Bronchial epithelial cell (primary cell): ENCODE data around the gene PLA2G12A. TPM values are rescaled to one million over a fixed set of nuclear protein-coding genes. Genes with fewer than 3 reads are reported as not detected.
A peak's percentile ranks its signal among the peaks of the same experiment; 100 is the strongest.

Experiments
- DNase-seq: peaks from one replicate; pipeline ENCODE4 v3.0.0-alpha.2; 2010; ENCODE audit warnings: low read depth
- FAIRE-seq: peaks from 2 replicates; lab custom pipeline; 2011; peaks lifted over from hg19 to GRCh38; lab: Jason Lieb, UNC
- H3K27me3 ChIP-seq: 2 replicates; pipeline ENCODE4 v1.5.1; 2011; ENCODE audit warnings: low read length; ENCODE audit not compliant: control insufficient read depth, insufficient read depth
- H3K36me3 ChIP-seq: 2 replicates; pipeline ENCODE4 v1.5.1; 2011; ENCODE audit warnings: low read length; ENCODE audit not compliant: control insufficient read depth, insufficient read depth
- H3K4me3 ChIP-seq: 2 replicates; pipeline ENCODE4 v1.5.1; 2011; ENCODE audit warnings: mild to moderate bottlenecking, low read depth, low read length, control low read depth
- total RNA-seq: library from RNA; depleted of rRNA; stranded (reverse); fragments of >200 nt; gene quantifications from 2 replicates; pipeline ENCODE4 v1.2.1, GENCODE V29; 2014
- TF ChIP-seq, protein P1 (sequence below): IDR thresholded peaks from 2 replicates; pipeline ENCODE4 v1.5.1; 2011; ENCODE audit warnings: mild to moderate bottlenecking, moderate library complexity, low read length, control low read depth, inconsistent platforms; ENCODE audit not compliant: insufficient read depth, severe bottlenecking

PLA2G12A gene
- total RNA-seq, 1 donor from 2014 or later = 54.0 TPM

GRCh38 chr4:109723110-109723509 lies 6.8 kb downstream of the PLA2G12A start:
- no peak overlapping the region for H3K4me3 ChIP-seq
- no peaks in the 10 kb centered on the region for H3K27me3 ChIP-seq
- no peak for DNase-seq
- FAIRE-seq = no peak
- TF ChIP-seq, protein P1, sequence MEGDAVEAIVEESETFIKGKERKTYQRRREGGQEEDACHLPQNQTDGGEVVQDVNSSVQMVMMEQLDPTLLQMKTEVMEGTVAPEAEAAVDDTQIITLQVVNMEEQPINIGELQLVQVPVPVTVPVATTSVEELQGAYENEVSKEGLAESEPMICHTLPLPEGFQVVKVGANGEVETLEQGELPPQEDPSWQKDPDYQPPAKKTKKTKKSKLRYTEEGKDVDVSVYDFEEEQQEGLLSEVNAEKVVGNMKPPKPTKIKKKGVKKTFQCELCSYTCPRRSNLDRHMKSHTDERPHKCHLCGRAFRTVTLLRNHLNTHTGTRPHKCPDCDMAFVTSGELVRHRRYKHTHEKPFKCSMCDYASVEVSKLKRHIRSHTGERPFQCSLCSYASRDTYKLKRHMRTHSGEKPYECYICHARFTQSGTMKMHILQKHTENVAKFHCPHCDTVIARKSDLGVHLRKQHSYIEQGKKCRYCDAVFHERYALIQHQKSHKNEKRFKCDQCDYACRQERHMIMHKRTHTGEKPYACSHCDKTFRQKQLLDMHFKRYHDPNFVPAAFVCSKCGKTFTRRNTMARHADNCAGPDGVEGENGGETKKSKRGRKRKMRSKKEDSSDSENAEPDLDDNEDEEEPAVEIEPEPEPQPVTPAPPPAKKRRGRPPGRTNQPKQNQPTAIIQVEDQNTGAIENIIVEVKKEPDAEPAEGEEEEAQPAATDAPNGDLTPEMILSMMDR = no peak
- no peaks in the 10 kb centered on the region for H3K36me3 ChIP-seq

GRCh38 chr4:109722357-109722756 lies 7.5 kb downstream of the PLA2G12A start:
- FAIRE-seq (no peak), DNase-seq (no peak)
- peaks cover 2% of the 10 kb centered on the region for H3K36me3 ChIP-seq
- TF ChIP-seq, protein P1 = no peak
- H3K4me3 ChIP-seq = no peak overlapping the region
- H3K27me3 ChIP-seq = no peaks in the 10 kb centered on the region

DNA sequence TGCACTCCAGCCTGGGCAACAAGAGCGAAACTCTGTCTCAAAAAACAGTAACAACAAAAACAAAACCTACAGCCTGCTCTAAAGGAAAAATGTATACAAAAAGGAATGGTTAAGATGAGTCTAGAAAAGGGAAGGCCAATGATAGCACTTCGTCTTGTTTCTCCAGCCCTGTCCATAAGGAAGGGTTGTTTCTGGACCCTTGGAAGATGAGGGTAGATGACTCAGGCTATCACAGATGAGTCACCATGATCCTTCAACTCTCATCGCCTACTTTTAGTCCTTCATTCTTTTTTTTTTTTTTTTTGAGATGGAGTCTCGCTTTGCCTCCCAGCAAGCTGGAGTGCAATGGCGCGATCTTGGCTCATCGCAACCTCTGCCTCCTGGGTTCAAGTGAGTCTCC lies 8.8 kb downstream of the PLA2G12A start:
- FAIRE-seq (no peak), DNase-seq (peak; percentile 58)
- H3K36me3 ChIP-seq = peaks cover 2% of the 10 kb centered on the region
- H3K27me3 ChIP-seq = no peaks in the 10 kb centered on the region
- TF ChIP-seq, protein P1 = no peak
- no peak overlapping the region for H3K4me3 ChIP-seq

DNA sequence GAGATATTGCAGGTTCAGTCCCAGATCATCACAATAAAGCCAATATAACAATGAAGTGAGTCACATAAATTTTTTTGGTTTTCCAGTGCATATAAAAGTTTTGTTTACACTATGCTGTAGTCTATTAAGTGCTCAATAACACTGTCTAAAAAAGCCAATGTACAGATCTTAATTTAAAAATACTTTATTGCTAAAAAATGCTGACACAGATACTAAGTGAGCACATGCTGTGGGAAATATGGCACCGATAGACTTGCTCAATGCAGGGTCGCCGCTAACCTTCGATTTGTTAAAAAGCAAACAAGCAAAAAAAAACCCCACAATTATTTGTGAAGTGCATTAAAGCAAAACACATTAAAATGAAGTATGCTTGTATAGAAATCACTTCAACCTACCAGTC lies 10.3 kb downstream of the PLA2G12A start:
- no peak for DNase-seq
- TF ChIP-seq, protein P1 = no peak
- H3K4me3 ChIP-seq = no peak overlapping the region
- FAIRE-seq = no peak
- no peaks in the 10 kb centered on the region for H3K27me3 ChIP-seq
- peaks cover 2% of the 10 kb centered on the region for H3K36me3 ChIP-seq

DNA sequence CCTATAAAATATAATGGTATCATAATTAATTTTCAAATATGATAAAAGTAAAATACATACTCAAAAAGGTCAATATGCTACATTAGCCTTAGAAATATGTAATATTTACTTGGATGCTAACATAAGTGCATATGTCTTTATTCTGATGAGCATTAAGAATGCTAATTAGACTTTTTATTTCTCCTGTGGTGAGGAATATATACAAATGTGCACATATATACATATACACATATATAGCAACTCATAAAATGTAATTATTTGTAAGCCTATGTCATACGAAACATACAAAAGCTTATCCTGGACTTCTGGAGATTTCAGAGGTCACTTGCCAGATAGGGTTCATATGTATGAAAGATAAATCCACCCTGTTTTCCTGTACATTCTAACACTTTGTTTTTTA lies 11.1 kb downstream of the PLA2G12A start:
- Histone ChIP-seq H3K36me3 (peaks cover 4% of the 10 kb centered on the region), H3K4me3 (no peak overlapping the region), H3K27me3 (no peaks in the 10 kb centered on the region)
- FAIRE-seq = no peak
- TF ChIP-seq, protein P1 = no peak
- DNase-seq = no peak

GRCh38 chr4:109713500-109713899 lies 16.4 kb downstream of the PLA2G12A start:
- TF ChIP-seq, protein P1 = no peak
- H3K36me3 ChIP-seq = peaks cover 4% of the 10 kb centered on the region
- DNase-seq = no peak
- FAIRE-seq = no peak
- H3K4me3 ChIP-seq = no peak overlapping the region
- H3K27me3 ChIP-seq = no peaks in the 10 kb centered on the region
